ENCODE measurements around the gene VKORC1L1. TPM values are rescaled to one million over a fixed set of nuclear protein-coding genes. Genes with fewer than 3 reads are reported as not detected.

Gene VKORC1L1
- total and polyA plus RNA-seq, 10 of the 15 experiments (the other 5 are each of a cell fraction or from before 2014, with no cell fraction given): 3.3 to 18.8 (median 12.5) TPM

DNA sequence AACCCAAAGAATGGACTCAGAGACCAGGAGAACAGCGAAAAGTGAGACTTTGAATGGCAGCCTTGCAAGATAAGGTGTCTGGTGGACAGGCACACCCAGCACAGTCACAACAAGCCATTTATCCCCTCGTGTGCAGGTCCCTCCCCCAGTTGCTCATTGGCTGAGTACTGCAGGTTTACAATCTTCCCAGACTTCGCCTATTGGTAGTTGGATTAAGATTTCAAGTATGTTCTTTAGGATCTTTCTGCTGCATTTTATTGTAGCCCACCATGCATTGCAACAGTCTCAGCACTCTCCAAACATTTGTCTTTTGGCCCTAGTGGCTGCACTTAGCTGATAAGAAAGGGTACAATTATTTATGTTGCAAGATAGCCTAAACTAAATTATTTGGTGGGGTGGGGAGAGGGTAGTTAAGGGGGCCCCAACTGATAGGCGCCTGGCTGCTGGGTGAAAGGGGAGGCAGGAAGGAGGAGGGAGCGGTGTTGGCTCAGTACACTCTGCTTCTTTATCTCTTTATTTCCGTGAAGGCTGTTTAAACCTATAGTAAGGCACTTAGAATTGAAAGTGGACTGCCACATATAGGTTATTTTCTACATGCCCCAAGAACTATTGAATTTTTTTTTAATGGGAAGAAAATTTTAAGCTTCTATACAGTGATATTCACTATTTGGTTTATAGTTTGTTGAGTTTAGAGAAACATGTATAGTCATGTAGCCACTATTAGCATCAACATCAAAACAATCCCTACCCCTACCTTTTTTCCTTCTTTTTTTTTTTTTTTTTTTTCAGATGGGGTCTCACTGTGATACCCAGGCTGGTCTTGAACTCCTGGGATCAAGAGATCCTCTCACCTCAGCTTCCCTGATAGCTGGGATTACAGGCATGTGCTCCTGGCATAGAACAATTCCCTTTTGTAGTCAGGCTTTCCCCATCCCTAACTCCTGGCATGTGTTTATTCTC, 54.9 kb downstream of the VKORC1L1 start:
- 83% methylated on average over 6 of the region's 6 CpGs for WGBS (ENCODE audit: insufficient coverage, insufficient replicate concordance, low lambda C conversion rate, missing lambda C conversion rate)
- no peaks in the 10 kb centered on the region for H3K4me1 ChIP-seq (ENCODE audit: control insufficient read depth, insufficient read depth, low read length)
- H3K36me3 ChIP-seq (ENCODE audit: control insufficient read depth in 2 of 2, insufficient read depth in 2 of 2, low read length in 1 of 2): 0 out of 4 replicates have a peak, but pooled peaks cover 0 to 2% of the 10 kb centered on the region in 2 experiments
- ChIA-PET POLR2A (interaction anchor here (0.6 to 0.7 kb wide), 4 partner anchors 54 to 818 kb away, joined by 3 to 6 read pairs (median 4); no protein-coding TSS in a partner anchor), SMC1A (ENCODE audit: uncharacterized antibody, unreplicated experiment) (no interaction called here), RAD21 (ENCODE audit: unreplicated experiment) (no interaction called here), CTCF (no interaction called here)
- H3K4me2 ChIP-seq (ENCODE audit: control insufficient read depth, insufficient read depth): no peak overlapping the region
- no peak overlapping the region for H3K27ac ChIP-seq (ENCODE audit: control insufficient read depth, insufficient read depth)
- H3K9me3 ChIP-seq (replicated peaks; ENCODE audit: control insufficient read depth, insufficient read depth, low read length): no peaks in the 10 kb centered on the region
- peak; percentile 33 for ATAC-seq
- FAIRE-seq: no peak
- TF ChIP-seq ZBED1 (IDR thresholded peaks at IDR 0.05; ENCODE audit: borderline replicate concordance): no peak
- no peak for TF ChIP-seq WRNIP1 (IDR thresholded peaks at IDR 0.05; ENCODE audit: borderline replicate concordance, low read depth, low read length)
- TF ChIP-seq, protein P1, sequence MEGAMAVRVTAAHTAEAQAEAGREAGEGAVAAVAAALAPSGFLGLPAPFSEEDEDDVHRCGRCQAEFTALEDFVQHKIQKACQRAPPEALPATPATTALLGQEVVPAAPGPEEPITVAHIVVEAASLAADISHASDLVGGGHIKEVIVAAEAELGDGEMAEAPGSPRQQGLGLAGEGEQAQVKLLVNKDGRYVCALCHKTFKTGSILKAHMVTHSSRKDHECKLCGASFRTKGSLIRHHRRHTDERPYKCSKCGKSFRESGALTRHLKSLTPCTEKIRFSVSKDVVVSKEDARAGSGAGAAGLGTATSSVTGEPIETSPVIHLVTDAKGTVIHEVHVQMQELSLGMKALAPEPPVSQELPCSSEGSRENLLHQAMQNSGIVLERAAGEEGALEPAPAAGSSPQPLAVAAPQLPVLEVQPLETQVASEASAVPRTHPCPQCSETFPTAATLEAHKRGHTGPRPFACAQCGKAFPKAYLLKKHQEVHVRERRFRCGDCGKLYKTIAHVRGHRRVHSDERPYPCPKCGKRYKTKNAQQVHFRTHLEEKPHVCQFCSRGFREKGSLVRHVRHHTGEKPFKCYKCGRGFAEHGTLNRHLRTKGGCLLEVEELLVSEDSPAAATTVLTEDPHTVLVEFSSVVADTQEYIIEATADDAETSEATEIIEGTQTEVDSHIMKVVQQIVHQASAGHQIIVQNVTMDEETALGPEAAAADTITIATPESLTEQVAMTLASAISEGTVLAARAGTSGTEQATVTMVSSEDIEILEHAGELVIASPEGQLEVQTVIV (IDR thresholded peaks at IDR 0.05; ENCODE audit: borderline replicate concordance, partially characterized antibody): no peak
- TF ChIP-seq JUND (IDR thresholded peaks at IDR 0.05; ENCODE audit: low read depth, low read length): no peak
- TF ChIP-seq PAX8 (IDR thresholded peaks at IDR 0.05): no peak
- TF ChIP-seq TARDBP (IDR thresholded peaks at IDR 0.05; ENCODE audit: borderline replicate concordance): no peak
- TF ChIP-seq, protein P2, sequence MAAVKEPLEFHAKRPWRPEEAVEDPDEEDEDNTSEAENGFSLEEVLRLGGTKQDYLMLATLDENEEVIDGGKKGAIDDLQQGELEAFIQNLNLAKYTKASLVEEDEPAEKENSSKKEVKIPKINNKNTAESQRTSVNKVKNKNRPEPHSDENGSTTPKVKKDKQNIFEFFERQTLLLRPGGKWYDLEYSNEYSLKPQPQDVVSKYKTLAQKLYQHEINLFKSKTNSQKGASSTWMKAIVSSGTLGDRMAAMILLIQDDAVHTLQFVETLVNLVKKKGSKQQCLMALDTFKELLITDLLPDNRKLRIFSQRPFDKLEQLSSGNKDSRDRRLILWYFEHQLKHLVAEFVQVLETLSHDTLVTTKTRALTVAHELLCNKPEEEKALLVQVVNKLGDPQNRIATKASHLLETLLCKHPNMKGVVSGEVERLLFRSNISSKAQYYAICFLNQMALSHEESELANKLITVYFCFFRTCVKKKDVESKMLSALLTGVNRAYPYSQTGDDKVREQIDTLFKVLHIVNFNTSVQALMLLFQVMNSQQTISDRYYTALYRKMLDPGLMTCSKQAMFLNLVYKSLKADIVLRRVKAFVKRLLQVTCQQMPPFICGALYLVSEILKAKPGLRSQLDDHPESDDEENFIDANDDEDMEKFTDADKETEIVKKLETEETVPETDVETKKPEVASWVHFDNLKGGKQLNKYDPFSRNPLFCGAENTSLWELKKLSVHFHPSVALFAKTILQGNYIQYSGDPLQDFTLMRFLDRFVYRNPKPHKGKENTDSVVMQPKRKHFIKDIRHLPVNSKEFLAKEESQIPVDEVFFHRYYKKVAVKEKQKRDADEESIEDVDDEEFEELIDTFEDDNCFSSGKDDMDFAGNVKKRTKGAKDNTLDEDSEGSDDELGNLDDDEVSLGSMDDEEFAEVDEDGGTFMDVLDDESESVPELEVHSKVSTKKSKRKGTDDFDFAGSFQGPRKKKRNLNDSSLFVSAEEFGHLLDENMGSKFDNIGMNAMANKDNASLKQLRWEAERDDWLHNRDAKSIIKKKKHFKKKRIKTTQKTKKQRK (IDR thresholded peaks at IDR 0.05; ENCODE audit: low read depth, low read length): no peak
- TF ChIP-seq NFXL1 (IDR thresholded peaks at IDR 0.05; ENCODE audit: borderline replicate concordance): no peak
- TF ChIP-seq BCL11A (IDR thresholded peaks at IDR 0.05; ENCODE audit: low read depth, low read length): no peak
- no peak for TF ChIP-seq POLR2A (IDR thresholded peaks at IDR 0.05; ENCODE audit: low read depth, low read length)
- no peak for TF ChIP-seq TCF12 (IDR thresholded peaks at IDR 0.05; ENCODE audit: low read depth, low read length)
- TF ChIP-seq SIX5 (IDR thresholded peaks at IDR 0.05; ENCODE audit: low read depth, low read length, severe bottlenecking): no peak
- TF ChIP-seq ZNF384 (IDR thresholded peaks at IDR 0.05; ENCODE audit: borderline replicate concordance, low read depth, low read length): no peak
- TF ChIP-seq RAD51 (IDR thresholded peaks at IDR 0.05): no peak
- TF ChIP-seq, protein P3, sequence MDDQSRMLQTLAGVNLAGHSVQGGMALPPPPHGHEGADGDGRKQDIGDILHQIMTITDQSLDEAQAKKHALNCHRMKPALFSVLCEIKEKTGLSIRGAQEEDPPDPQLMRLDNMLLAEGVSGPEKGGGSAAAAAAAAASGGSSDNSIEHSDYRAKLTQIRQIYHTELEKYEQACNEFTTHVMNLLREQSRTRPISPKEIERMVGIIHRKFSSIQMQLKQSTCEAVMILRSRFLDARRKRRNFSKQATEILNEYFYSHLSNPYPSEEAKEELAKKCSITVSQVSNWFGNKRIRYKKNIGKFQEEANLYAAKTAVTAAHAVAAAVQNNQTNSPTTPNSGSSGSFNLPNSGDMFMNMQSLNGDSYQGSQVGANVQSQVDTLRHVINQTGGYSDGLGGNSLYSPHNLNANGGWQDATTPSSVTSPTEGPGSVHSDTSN (IDR thresholded peaks at IDR 0.05; ENCODE audit: insufficient replicate concordance, low read depth, low read length): no peak
- BruUV-seq (replicated peaks): no TSS peak
- no peak overlapping the region for H3K9ac ChIP-seq (ENCODE audit: control insufficient read depth, insufficient read depth, low read length)
- in situ Hi-C loops (cut with MboI) (no loop called here), intact Hi-C loops (cut with micrococcal nuclease; ENCODE audit: unreplicated experiment) (loop anchor here (10.0 kb wide), 1 partner anchor 303 kb away; no protein-coding TSS in a partner anchor)
- H3K4me3 ChIP-seq: no peak overlapping the region
- no peak for DNase-seq (ENCODE audit: low read depth, low spot score)
- H3K79me2 ChIP-seq (ENCODE audit: control insufficient read depth, insufficient read depth, low read length): peaks cover 3% of the 10 kb centered on the region
- no peaks in the 10 kb centered on the region for H3K27me3 ChIP-seq (replicated peaks in 1 of 2; ENCODE audit: control insufficient read depth in 2 of 2, insufficient read depth in 2 of 2, low read length in 1 of 2)
- no peak overlapping the region for H2AFZ ChIP-seq (ENCODE audit: control insufficient read depth, low read depth, low read length)
- no peaks in the 10 kb centered on the region for H4K20me1 ChIP-seq (ENCODE audit: control insufficient read depth, insufficient read depth)
